Occipital lobe (tissue), 2 donors: Measurements from ENCODE around the gene DDI2. TPM values are rescaled to one million over a fixed set of nuclear protein-coding genes. Genes with fewer than 3 reads are reported as not detected.

Experiments used
- DNase-seq: peaks from one replicate; lab custom pipeline; 2025; lab: John Stamatoyannopoulos, UW
- total RNA-seq: library from RNA; depleted of rRNA; stranded (reverse); fragments of >200 nt; gene quantifications from one replicate; pipeline ENCODE4 v1.2.3, GENCODE V29; 2014

The DDI2 gene
- total RNA-seq, 1 donor from 2014 or later: 20.9 TPM

DNA sequence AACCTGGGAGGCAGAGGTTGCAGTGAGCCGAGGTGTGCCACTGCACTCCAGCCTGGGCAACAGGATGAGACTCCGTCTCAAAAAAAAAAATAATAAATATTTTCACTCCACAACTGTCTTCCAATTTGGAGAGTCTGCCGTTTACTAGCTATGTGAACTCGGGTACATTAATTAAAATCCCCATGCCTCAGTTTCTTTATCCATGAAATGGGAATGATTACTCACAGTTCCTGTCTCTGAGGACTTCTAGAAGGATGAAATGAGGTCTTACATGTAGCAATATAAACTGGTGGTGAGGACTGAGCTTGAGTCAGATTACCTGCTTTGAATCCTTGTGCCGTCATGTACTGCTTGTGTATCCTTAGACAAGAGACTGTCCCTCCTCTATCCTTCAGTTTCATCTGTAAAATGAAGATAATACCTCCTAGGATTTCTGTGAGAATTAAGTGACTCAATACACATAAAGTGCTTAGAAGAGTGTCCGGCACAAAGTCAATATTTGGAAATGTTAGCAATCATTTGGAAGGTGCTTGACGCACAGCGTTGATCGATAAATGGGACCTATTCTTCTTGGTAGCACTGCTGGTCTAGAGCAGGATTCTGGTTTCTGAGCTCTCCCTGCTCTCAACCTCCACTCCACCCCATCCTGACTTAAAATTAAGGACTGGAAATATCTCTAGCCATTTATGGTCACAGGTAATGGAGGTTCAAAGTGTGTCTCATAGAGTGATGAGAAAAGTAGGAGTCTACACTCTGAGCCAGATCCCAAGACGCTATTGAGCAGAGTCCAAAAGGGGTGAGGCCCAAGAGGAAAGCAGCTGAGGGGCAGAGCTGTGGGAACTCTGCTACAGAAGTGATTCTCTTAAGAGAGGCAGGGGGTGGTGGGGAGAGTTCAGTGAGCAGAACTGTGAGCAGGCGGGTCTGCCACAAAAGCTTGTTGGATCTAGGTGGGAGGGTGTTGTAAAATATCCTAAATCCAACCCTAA, 11.6 kb upstream of the DDI2 start:
- no peak for DNase-seq

DNA sequence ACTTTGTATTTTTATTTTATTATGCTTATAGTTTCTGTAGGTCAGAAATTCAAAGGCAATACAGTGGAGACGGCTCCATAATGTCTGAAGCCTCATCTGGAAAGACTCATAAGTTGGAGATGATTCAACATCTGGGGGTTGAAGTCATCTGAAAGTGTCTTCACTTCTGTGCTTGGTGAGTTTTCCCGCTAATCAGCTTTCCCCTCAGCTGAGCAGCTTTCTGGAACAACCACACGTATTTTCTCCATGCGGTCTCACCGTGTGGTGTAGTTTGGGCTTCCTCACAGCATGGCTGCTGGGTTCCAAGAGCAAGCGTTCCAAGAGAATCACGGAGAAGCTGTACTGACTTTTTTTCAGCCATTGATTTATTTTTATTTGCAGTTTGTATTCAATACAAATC, 7.6 kb upstream of the DDI2 start:
- DNase-seq: no peak

DNA sequence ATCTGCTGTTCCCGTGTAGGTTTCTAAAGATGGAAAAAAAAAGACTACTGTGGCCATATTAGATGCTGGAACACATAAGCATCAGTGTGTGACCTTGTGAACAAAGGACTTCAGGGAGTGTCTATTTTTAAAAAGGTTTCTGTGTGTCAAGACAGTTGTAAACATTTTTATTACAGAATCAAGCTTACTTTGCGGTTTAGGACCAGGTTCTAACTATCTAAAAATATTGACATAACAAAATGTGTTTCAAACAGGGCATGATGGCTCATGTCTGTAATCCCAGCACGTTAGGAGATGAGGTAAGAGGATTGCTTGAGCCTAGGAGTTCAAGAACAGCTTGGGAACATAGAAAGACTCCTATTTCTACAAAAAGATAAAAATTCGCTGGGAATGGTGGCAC, 7.1 kb upstream of the DDI2 start:
- no peak for DNase-seq

DNA sequence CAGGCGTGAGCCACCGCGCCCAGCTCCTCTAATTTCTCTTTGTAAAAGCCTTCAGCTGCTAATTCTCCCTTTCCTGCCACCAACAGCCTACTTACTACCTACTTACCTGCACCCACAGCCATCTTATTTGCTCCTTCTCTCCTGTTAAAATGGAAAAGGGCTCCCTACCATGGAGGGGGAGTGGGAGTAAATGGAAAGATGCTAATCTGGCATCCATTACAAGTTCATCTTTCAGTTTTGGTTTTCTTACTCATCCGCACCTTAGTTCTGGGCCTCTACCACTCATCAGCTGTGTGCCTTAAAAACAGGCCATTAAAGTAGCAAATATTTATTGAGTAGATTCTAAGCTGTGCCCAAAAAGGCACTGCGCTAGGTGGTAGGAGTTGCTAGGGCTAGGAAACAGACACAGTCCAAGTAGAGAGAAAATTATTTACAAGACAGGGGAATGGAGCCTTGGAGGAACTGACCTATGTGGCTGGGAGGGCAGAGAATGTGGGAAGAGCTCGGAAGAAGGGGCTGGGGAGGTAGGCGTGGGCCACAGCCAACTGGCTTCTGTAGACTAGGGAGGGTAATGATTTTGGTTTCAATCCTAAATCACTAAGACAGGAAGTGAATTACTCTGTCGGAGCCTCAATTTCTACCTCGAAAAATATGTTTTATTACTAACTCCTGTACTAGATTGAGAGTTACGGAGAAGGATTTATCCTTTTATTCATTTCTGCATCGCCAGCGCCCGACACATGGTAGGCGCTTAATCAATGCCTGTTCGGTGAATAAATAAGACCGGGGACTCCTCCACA, 685 bp upstream of the DDI2 start:
- DNase-seq: no peak

DNA sequence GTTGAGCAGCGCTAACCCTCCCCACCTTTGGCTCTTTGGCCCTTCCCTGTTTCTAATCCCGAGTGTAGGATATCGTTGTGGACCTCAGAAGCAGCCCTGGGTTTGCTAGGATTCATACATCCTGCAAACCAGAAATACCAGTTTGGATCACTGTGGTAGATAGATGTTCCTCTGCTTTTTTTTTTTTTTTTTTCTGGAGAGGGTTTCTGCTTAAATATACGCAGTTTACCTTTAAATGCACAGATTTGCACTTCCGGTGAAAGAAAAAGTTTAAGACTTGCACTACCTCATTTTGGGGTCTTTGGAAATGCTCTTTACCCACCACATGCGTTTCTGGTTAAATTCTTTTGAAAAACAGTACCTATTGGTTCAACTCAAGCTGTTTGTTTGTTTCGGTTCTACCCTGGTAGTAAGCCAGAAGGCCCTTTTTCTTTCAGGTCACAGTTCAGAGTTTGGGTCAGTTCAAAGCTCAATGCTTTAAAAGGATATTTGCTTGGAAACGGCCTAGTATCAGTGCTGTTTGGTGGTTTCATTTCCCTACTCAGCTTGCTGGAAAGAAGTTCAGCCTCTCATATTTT, 908 bp downstream of the DDI2 start:
- DNase-seq: no peak

DNA sequence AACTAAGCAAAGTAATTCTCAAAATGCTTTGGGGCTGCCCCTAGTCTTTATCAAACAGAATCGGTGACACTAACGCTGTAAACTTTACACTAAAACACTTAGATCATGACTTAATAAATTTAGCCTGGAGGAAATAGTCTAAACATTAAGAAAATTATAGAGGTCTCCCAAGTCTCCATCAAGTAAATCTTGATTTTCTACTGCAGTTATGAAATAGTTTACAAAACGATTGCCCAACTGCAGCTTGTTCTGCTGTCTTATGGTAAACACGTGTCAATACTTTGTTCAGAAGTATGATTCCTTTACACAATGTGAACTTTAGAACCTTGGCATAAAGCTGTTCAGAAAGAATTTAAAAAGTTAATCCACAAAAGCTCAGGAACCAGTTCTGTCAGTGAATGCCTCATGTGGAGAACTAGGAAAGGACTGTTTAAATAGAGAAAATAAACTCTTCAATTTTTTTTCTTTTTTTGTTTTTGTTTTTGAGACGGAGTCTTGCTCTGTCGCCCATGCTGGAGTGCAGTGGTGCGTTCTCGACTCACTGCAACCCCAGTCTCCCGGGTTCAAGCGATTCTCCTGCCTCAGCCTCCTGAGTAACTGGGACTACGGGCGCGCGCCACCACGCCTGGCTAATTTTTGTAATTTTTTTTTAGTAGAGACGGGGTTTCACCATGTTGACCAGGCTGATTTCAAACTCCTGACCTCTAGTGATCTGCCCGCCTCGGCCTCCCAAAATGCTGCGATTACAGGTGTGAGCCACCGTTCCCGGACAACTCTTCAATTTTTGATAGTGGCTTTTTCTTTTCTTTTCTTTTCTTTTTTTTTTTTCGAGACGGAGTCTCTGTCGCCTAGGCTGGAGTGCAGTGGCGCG, 1.6 kb downstream of the DDI2 start:
- DNase-seq: no peak

DNA sequence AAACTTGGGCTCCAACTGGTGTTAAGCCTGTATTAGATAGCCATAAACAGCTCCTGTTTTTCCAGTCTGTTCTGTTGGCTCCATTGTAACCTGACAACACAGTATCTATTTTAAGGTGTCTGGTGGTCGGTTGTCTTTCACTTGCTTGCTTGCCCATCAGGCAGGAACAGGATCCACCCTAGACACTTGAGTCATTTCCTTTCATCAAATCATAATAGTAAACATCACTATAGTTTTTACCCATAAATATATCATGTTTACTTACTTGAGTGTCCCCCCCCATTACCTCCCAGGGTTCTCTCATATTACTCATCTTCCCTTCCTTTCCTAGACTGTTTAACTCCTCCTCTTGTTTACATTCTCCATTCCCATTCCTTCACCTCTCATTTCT, 2.9 kb downstream of the DDI2 start:
- no peak for DNase-seq

DNA sequence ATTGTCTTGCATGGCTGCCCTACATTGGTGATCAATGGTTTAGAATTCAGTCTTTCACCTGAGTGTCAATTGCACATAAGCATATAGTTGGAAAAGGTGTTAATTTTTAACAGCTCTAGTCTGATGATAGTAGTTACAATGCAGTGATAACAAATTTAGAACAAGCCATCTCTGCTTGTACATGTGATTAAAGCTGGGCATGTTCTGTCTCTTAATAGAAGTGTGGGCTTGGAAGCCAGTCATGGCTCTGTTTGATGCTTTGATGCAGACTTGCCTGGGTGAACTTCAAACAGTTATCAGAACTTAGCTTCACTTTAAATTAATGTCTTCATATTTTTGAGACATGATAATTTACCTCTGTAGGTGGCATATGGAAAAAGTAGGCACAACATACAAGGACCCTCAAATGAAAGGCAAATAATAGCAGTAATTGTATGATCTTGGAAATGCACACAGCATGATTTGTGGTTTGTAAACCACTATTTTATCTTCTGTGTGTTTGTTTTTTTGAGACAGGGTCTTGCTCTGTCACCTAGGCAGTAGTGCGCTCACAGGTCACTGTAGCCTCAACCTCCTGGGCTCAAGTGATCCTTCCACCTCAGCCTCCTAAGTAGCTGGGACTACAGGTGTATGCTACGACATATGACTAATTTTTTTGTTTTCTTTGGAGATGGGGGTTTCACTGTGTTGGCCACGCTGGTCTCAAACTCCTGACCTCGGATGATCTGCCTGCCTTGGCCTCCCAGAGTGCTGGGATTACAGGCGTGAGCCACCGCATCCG, 3.8 kb downstream of the DDI2 start:
- no peak for DNase-seq

DNA sequence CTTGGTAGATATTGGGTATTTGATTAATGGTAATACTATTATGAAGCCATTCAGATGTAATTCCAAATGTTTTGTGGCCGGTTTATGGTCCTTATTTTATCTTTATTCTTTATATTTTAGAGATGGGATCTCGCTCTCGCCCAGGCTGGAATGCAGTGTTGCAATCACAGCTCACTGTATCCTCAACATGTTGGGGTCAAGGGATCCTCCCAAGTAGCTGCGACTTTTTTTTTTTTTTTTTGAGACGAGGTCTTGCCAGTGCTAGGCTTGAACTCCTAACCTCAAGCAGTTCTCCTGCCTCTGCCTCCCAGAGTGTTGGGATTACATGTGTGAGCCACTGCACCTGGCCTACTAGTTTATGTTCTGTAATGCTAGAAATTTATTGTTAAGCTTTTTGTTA, 4.7 kb downstream of the DDI2 start:
- no peak for DNase-seq

DNA sequence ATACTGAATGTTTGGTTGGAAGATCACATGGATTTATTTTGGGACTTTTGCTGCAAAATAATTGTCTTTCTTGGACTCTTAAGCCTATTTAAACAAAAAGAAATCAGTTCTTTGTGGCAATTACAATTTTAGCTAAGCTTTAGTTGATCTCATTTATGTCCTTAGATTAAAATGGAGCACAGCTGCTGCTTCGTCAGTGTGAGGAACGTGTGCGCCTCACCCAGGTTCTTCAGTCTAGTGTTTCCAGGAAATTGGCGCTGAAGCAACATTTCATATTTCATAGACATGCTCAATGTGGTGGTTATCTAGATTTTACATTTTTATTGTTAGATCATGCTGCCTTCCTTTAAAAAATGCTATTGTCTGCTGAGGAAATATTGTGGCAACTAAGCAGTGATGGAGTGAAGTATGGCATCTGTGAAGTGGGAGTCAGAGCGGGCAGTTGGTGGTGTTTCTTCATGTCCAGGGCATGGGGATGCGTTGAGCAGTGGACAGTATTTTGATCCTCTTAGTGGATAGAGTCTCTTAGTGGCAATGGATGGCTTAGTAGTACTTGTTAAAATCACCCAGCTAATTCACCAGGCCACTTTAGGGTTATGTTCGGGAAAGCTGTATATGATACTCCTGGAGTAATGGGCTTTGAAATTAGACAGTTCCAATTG, 5.6 kb downstream of the DDI2 start:
- no peak for DNase-seq

DNA sequence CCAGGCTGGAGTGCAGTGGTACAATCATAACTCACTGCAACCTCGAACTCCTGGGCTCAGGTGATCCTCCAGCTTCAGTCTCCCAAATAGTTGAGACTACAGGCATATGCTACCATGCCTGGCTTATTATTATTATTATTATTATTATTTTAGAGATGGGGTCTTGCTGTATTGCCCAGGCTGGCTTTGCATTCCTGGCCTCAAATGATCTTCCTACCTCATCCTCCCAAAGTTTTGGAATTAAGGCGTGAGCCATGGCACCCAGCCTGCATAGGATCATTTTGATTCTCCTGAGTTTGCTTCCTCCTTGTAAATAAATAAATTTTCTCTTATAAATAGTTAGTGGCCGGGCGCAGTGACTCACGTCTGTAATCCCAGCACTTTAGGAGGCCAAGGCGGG, 6.2 kb downstream of the DDI2 start:
- DNase-seq: no peak

DNA sequence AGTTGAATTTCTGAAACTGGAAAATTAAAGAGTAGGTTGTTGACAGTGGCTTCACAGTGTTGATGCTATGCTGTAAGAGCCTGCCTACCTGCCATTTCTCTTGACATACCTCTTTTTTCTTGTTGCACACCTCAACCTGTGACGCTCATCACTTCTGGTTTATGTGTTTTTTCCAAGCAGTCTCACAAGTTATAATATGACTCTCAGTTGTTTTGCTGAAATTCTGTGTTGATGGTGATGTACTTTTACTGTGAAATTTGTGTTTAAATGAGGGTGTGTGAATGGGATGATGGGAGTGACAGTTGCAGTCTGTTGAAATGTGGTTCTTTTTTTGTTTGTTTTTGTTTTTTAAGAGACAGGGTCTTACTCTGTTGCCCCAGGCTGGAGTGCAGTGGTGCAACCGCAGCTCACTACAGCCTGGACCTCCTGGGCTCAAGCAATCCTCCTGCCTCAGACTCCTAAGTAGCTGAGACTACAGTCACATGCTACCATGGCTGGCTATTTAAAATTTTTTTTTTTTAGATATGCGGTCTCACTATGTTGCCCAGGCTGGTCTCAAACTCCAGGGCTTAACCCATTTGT, 7.0 kb downstream of the DDI2 start:
- DNase-seq: no peak

DNA sequence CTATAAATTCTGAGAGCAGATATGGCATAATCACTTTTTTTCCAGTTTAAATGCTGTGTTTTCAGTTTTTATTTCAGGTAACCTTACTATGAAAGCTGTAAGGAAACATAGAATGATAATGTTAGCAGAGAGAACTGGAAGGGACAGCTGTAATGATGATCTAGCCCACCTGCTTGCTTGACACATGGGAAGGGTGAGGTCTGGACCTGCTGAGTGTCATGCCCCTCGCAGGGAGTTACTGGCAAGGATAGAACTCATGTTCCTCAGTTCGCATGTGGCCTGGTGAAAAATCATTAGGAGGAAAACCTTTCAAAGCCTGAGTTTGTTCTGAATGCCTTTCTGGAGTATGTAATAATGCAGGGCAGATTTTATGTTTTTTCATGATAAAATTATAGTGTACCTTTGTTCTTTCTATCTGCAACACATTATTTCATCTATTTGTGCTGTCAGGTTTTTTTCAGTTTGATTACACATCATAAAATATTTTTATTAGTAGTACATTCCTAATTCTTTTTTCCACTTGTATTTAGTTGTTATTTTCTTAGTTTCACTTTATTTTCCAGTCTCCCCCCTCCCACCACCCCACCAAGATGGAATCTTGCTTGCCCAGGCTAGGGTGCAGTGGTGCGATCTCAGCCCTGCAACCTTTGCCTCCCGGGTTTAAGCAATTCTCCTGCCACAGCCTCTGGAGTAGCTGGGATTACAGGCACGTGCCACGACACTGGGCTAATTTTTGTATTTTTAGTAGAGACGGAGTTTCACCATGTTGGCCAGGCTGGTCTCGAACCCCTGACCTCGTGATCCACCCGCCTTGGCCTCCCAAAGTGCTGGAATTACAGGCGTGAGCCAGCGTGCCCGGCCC, 8.0 kb downstream of the DDI2 start:
- DNase-seq: no peak

DNA sequence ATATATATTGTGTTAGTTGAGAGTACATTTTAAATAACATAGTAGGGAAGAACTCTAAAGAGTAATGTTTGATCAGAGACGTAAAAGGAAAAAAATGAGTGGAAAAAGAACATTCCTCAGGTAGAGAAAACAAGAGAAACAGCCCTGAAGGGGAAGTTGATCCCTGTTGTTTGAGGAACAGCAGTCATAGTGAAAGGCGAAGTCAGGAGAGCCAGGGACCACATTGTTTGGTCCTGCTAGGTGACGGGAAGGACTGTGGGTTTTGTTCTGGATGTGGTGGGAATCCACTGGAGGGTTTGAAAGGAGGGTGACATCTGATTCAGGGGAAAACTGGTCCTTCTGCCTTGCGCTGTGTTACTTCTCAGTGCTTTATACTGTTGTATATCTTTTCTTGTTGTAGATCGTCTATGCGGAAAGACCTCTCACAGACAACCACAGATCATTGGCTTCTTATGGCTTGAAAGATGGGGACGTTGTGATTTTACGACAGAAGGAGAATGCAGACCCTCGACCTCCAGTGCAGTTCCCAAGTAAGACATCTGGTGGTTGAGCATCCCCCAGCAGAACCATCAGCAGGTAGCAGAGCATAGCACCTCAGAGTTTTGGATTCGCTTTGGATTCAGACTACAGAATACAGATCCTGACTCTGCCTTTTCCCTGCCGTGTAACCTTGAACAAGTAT, 9.2 kb downstream of the DDI2 start:
- DNase-seq: no peak

DNA sequence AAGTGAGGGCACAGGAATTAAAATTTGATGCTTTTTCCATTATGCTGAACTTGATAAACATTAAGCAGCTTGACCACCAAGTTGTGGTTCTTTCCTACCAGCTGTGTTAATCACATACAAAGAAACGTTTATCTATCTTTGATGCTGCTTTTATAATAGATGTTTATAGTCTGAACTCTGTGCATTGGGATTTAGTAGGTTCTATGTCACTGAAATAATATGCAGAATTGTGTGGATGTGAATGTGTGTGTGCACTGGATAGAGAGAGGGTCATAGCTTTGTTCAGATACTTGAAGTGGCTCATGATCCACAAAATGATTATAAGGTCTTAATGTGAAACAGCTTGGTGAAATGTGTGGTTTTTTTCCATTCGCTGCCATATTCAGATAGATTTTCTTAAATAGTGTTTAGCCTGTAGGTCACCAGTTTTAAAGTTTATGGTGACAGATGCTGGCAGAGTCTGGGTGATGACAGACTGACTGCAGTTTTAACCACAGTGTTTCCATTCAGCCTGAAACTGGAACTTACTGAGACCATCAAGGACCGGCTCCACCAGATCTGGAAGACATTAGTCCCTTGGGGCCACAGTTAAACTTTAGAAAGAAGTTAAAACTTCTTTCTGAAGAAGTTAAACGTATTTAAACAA, 10.2 kb downstream of the DDI2 start:
- no peak for DNase-seq

DNA sequence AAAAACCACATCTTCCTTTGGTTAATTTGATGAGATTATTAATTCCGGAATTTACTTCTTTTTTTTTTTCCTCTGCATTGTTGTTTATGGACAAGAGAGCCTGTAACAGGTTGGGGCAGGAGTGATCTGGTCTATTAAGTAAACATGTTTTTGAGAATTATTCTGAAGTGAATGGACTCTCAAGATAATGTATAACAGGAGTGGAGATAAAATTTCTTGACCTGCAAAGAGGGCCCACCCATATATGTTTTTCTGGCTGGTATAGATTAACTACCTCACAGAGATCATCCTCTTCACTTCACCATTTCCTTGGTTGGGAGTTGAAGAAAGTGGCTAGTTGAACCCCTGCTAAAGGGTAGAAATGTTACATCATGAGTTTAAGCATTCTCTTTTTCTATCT, 10.7 kb downstream of the DDI2 start:
- DNase-seq: no peak

DNA sequence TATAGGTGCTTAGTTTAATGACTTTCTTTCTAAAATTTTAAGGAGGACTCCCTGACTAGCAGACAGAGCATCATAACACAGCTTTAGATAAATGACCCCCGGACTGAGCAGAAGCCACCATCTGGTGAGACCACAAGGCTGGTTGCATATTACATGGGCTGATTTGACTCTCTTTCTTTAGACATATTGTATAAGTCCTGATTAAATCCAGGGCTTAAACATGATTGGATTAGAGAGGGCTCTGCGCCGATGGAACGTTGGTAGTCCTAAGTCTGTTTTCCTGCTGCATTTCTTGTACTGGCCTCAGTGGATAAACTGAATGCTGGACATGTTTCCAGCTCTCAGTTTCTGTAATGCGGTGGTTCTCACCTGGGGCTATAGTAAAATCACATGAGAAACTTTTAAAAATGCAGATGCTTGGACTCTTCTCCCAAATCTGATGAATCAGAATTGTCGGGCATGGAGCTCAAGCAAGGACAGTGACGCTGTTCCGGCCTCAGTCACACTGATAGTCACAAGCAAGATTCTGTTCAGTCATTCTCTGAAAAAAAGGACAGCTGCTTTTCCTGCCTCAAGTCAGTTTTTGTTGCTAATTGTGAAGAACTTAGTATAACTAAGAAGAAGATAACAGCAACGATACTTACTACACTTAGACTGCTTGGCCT, 16.6 kb downstream of the DDI2 start:
- no peak for DNase-seq
